NT2/D1 (cell line): Measurements from ENCODE around the gene SH3D19.

Experiments
- DNase-seq: peaks from one replicate; pipeline ENCODE4 v3.0.0-alpha.2; 2011; ENCODE audit warnings: low read depth, low spot score
- H3K27me3 ChIP-seq: 2 replicates; pipeline ENCODE4 v1.6.0; 2011; ENCODE audit warnings: mild to moderate bottlenecking; ENCODE audit not compliant: insufficient read length, insufficient read depth
- H3K36me3 ChIP-seq: 2 replicates; pipeline ENCODE4 v1.6.1; 2011; ENCODE audit warnings: mild to moderate bottlenecking, low read length, mixed read lengths; ENCODE audit not compliant: insufficient read depth, insufficient read length
- H3K4me1 ChIP-seq: 2 replicates; pipeline ENCODE4 v1.5.1; 2011; ENCODE audit not compliant: insufficient read depth, insufficient read length
- H3K4me3 ChIP-seq: 2 replicates; pipeline ENCODE4 v1.5.1; 2011; ENCODE audit warnings: low read depth; ENCODE audit not compliant: insufficient read length
- H3K9ac ChIP-seq: 2 replicates; pipeline ENCODE4 v1.6.0; 2011; ENCODE audit warnings: low read depth; ENCODE audit not compliant: insufficient read length
- H3K9me3 ChIP-seq: 2 replicates; pipeline ENCODE4 v1.5.1; 2011; ENCODE audit warnings: mild to moderate bottlenecking, low read length; ENCODE audit not compliant: insufficient read depth
- SUZ12 ChIP-seq: IDR thresholded peaks from 2 replicates; pipeline ENCODE4 v1.6.1; 2011; ENCODE audit not compliant: insufficient read length, insufficient read depth; ENCODE audit errors: extremely low read depth
- YY1 ChIP-seq: IDR thresholded peaks from 2 replicates; pipeline ENCODE4 v1.6.1; 2011; ENCODE audit not compliant: insufficient read length, insufficient read depth
- ZNF274 ChIP-seq: IDR thresholded peaks from 2 replicates; pipeline ENCODE4 v1.6.1; 2011; ENCODE audit warnings: mild to moderate bottlenecking, low read depth, low read length

The SH3D19 gene

DNA sequence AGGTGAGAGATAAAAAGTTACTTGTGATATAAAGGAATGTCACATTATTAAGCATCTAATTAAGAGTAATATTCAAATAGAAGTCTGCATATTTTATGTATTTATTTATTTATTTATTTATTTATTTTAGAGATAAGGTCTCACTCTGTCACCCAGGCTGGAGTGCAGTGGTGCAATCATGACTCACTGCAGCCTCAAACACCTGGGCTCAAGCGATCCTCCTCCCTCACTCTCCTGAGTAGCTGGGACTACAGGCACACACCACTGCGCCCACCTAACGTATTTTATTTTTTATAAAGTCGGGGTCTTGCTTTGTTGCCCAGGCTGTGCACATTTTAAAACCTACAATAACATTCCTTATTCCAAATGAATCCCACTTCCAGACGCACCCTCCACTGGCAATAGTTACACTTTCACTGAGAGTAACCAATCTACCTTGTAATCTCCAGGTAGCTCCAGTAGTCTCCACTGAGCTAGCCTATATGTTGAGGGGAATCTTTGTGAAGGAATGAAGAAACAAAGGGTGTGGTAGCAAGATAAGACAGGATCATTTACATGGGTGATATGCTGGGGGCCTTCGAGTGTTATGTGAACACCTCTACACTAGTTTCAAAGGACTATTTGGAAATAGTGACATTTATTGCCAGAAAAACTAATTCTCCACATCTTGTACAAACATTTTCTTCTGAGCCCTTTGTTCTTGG is 11.9 kb downstream of the SH3D19 start:
- no peak overlapping the region for H3K9ac ChIP-seq
- DNase-seq, result no peak
- H3K9me3 ChIP-seq, result no peaks in the 10 kb centered on the region
- TF ChIP-seq YY1 (no peak), SUZ12 (no peak), ZNF274 (no peak)
- no peaks in the 10 kb centered on the region for H3K36me3 ChIP-seq
- H3K4me1 ChIP-seq, result no peaks in the 10 kb centered on the region
- no peak overlapping the region for H3K4me3 ChIP-seq
- H3K27me3 ChIP-seq, result no peaks in the 10 kb centered on the region

DNA sequence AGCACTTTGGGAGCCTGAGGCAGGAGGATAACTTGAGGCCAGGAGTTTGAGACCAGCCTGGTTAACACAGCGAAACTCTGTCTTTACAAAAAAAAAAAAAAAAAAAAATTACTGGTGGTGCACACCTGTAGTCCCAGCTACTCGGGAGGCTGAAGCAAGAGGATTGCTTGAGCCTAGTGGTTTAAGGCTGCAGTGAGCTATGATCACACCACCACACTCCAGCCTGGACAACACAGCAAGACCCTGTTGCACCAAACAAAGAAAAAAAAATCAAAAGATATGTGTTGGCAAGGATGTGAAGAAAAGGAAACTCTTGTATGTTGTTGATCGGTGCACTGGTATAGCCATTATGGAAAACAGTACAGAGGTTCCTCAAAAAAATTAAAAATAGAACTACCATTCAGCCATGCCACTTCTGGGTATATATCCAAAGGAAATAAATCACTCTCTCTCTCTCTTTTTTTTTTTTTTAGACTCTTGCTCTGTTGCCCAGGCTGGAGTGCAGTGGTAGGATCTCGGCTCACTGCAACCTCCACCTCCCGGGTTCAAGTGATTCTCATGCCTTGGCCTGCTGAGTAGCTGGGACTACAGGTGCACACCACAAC is 15.2 kb downstream of the SH3D19 start:
- Histone ChIP-seq H3K36me3 (peaks cover 2% of the 10 kb centered on the region), H3K9ac (no peak overlapping the region), H3K27me3 (no peaks in the 10 kb centered on the region), H3K4me1 (no peaks in the 10 kb centered on the region), H3K9me3 (no peaks in the 10 kb centered on the region), H3K4me3 (no peak overlapping the region)
- no peak for TF ChIP-seq YY1
- no peak for TF ChIP-seq SUZ12
- TF ChIP-seq ZNF274, result no peak
- DNase-seq, result no peak

DNA sequence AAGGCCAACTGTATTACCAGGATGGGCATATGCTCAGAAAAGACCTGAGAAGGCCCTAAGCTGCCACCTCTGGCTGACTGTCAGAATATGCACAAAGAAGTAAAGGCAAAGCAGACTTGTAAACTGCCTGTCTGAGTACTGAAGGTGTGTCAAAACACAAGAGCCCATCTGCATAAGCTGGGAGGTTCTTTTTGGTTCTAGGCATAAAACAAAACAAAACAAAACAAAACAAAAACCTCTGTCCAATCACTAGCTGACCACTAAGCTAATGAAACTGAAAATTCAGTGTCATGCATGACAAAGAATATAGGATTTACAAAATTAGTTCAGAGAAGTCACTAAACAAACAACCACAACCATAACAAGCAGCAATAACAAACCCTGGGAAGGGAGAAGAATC is 20.6 kb downstream of the SH3D19 start:
- Histone ChIP-seq H3K4me1 (no peaks in the 10 kb centered on the region), H3K9ac (no peak overlapping the region), H3K27me3 (no peaks in the 10 kb centered on the region), H3K9me3 (no peaks in the 10 kb centered on the region), H3K36me3 (peaks cover 2% of the 10 kb centered on the region), H3K4me3 (no peak overlapping the region)
- DNase-seq, result no peak
- TF ChIP-seq YY1, result no peak
- no peak for TF ChIP-seq ZNF274
- TF ChIP-seq SUZ12, result no peak

DNA sequence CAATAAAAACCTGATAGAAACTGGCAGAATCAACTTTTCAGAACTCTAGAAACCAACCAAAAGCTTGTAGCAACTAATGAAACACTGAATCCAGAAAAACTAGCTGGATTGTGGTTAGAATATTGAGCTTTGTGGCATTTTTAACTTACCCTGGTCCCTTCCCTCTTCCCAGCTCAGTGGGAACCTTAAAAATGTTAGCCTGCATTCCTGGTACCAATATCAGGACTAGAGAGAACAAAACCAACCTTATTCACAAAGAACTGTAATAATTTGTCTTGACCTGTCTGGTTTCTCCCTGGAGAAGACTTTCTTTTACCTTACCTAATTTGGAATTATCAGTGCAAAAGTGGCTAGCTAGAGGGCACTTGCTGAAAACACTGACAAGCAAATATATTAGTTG is 21.2 kb downstream of the SH3D19 start:
- H3K9ac ChIP-seq, result no peak overlapping the region
- H3K27me3 ChIP-seq, result no peaks in the 10 kb centered on the region
- H3K36me3 ChIP-seq, result peaks cover 2% of the 10 kb centered on the region
- no peaks in the 10 kb centered on the region for H3K4me1 ChIP-seq
- H3K4me3 ChIP-seq, result no peak overlapping the region
- TF ChIP-seq SUZ12 (no peak), ZNF274 (no peak), YY1 (no peak)
- no peak for DNase-seq
- no peaks in the 10 kb centered on the region for H3K9me3 ChIP-seq

DNA sequence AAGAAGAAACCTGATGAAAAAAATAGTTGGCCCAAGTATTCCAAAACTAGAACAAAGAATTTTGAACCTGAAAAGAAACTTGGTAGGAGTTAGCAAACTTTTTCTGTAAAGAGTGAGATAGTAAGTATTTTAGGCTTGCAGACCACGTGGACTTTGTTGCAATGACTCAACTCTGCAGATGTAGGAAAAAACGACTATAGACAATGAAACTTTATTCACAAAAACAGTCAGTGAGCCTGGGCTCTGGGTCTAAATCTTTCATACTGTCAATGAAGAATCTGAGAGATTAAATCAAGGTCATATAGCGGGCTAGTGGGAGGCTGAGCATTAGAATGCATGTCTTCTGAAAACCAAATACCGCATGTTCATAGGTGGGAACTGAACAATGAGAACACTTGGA is 23.0 kb downstream of the SH3D19 start:
- no peak for DNase-seq
- Histone ChIP-seq H3K9ac (no peak overlapping the region), H3K9me3 (no peaks in the 10 kb centered on the region), H3K4me3 (no peak overlapping the region), H3K27me3 (no peaks in the 10 kb centered on the region), H3K4me1 (no peaks in the 10 kb centered on the region), H3K36me3 (peaks cover under 1% of the 10 kb centered on the region)
- TF ChIP-seq ZNF274 (no peak), SUZ12 (no peak), YY1 (no peak)

DNA sequence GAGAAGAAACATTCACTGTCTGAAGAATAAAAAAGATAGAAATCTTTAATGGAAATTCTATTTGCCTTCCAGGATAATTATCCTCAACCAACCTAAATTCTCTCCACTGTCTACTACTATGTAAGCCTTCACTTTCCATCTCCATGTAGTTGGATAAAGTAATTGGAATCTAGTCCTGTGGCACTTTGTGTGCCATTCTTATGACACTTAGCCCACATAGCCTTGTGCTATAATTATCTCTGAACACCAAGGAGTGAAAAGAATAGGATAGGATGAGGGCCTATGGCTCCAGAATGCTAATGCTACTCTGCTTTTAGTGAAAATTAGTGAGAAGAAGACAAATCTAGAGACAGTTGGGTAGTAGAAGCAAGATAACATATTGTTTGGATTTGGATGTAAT is 28.2 kb downstream of the SH3D19 start:
- Histone ChIP-seq H3K4me1 (no peaks in the 10 kb centered on the region), H3K4me3 (no peak overlapping the region), H3K27me3 (no peaks in the 10 kb centered on the region), H3K9me3 (no peaks in the 10 kb centered on the region), H3K9ac (no peak overlapping the region), H3K36me3 (no peaks in the 10 kb centered on the region)
- TF ChIP-seq SUZ12 (no peak), ZNF274 (no peak), YY1 (no peak)
- no peak for DNase-seq

DNA sequence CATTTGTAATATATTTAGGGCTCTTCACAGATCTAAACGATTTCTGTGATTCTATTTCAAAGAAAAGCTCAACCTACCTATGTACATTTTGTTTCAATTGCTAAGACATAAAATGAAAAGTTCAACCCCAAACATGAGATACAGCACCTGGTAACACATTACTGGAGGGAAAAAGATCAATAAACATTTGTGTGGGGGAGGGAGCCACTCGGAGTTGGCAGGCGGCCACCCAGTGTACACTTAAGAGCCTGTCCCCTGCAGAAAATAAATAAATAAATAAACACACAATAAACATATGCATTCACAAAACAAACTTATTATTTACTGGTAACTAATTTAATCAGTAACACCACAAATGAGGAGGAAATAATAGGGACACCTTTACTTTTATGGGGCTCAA is 29.2 kb downstream of the SH3D19 start:
- TF ChIP-seq SUZ12 (no peak), ZNF274 (no peak), YY1 (no peak)
- no peaks in the 10 kb centered on the region for H3K27me3 ChIP-seq
- DNase-seq, result no peak
- H3K9ac ChIP-seq, result no peak overlapping the region
- H3K4me1 ChIP-seq, result no peaks in the 10 kb centered on the region
- no peaks in the 10 kb centered on the region for H3K36me3 ChIP-seq
- H3K4me3 ChIP-seq, result no peak overlapping the region
- no peaks in the 10 kb centered on the region for H3K9me3 ChIP-seq
